ENCODE results near the gene SAP30L.

Gene SAP30L

GRCh38 chr5:154467655-154468354 lies 22.0 kb downstream of the SAP30L start:
- FAIRE-seq (peak; percentile 94), DNase-seq (ENCODE audit: insufficient read length, low spot score) (peak; percentile 82)
- TF ChIP-seq POU2F2 (IDR thresholded peaks at IDR 0.05; ENCODE audit: low read depth, low read length): no peak
- TF ChIP-seq PAX5 (IDR thresholded peaks at IDR 0.05; ENCODE audit: insufficient read depth, low read length, severe bottlenecking): no peak
- no peak for TF ChIP-seq TAF1 (IDR thresholded peaks at IDR 0.05; ENCODE audit: low read depth, low read length)
- no peak for TF ChIP-seq POLR2A (IDR thresholded peaks at IDR 0.05; ENCODE audit: low read depth, low read length)
- no peak for TF ChIP-seq POLR2AphosphoS5 (IDR thresholded peaks at IDR 0.05; ENCODE audit: low read depth, low read length)
- TF ChIP-seq SPI1 (IDR thresholded peaks at IDR 0.05; ENCODE audit: low read depth, low read length): no peak

DNA sequence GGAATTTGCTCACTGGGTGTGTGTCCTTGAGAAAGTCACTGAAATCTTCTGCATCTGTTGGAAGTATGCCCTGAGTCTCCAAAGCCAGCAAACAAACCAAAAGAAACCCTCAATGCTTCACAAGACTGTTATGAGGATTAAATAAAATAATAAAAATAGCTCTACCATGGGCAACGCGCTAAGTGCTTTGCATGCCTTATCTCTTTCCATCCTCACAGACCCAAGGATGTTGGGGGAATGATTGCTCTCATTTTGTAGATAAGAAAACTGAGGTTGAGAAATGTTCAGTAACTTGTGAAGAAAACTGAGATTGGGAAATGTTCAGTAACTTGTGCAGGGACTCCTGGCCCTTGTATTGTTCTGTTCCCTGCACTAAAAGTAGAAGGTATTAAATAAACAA lies 24.3 kb downstream of the SAP30L start:
- FAIRE-seq: no peak
- TF ChIP-seq SPI1 (IDR thresholded peaks at IDR 0.05; ENCODE audit: low read depth, low read length): no peak
- no peak for TF ChIP-seq POLR2A (IDR thresholded peaks at IDR 0.05; ENCODE audit: low read depth, low read length)
- TF ChIP-seq TAF1 (IDR thresholded peaks at IDR 0.05; ENCODE audit: low read depth, low read length): no peak
- no peak for TF ChIP-seq POU2F2 (IDR thresholded peaks at IDR 0.05; ENCODE audit: low read depth, low read length)
- no peak for TF ChIP-seq PAX5 (IDR thresholded peaks at IDR 0.05; ENCODE audit: insufficient read depth, low read length, severe bottlenecking)
- TF ChIP-seq POLR2AphosphoS5 (IDR thresholded peaks at IDR 0.05; ENCODE audit: low read depth, low read length): no peak

GRCh38 chr5:154470947-154471870 lies 25.4 kb downstream of the SAP30L start:
- peak; percentile 65 for FAIRE-seq
- DNase-seq (ENCODE audit: insufficient read length, low spot score): no peak
- TF ChIP-seq POLR2AphosphoS5 (IDR thresholded peaks at IDR 0.05; ENCODE audit: low read depth, low read length) (no peak), PAX5 (IDR thresholded peaks at IDR 0.05; ENCODE audit: insufficient read depth, low read length, severe bottlenecking) (no peak), SPI1 (IDR thresholded peaks at IDR 0.05; ENCODE audit: low read depth, low read length) (no peak), POU2F2 (IDR thresholded peaks at IDR 0.05; ENCODE audit: low read depth, low read length) (no peak), POLR2A (IDR thresholded peaks at IDR 0.05; ENCODE audit: low read depth, low read length) (no peak), TAF1 (IDR thresholded peaks at IDR 0.05; ENCODE audit: low read depth, low read length) (no peak)

More for the DNA sequence above, 24.3 kb downstream of the SAP30L start:
- DNase-seq (ENCODE audit: insufficient read length, low spot score): no peak

- no peak for FAIRE-seq
- DNase-seq (ENCODE audit: insufficient read length, low spot score): no peak
- no peak for TF ChIP-seq POLR2A (IDR thresholded peaks at IDR 0.05; ENCODE audit: low read depth, low read length)
- TF ChIP-seq POU2F2 (IDR thresholded peaks at IDR 0.05; ENCODE audit: low read depth, low read length): no peak
- TF ChIP-seq POLR2AphosphoS5 (IDR thresholded peaks at IDR 0.05; ENCODE audit: low read depth, low read length): no peak
- TF ChIP-seq PAX5 (IDR thresholded peaks at IDR 0.05; ENCODE audit: insufficient read depth, low read length, severe bottlenecking): no peak
- no peak for TF ChIP-seq SPI1 (IDR thresholded peaks at IDR 0.05; ENCODE audit: low read depth, low read length)
- TF ChIP-seq TAF1 (IDR thresholded peaks at IDR 0.05; ENCODE audit: low read depth, low read length): no peak
These were observed 27.2 kb downstream of the SAP30L start for GRCh38 chr5:154472871-154473580.

- TF ChIP-seq POLR2A (IDR thresholded peaks at IDR 0.05; ENCODE audit: low read depth, low read length): no peak
- no peak for TF ChIP-seq PAX5 (IDR thresholded peaks at IDR 0.05; ENCODE audit: insufficient read depth, low read length, severe bottlenecking)
- TF ChIP-seq POU2F2 (IDR thresholded peaks at IDR 0.05; ENCODE audit: low read depth, low read length): no peak
- TF ChIP-seq TAF1 (IDR thresholded peaks at IDR 0.05; ENCODE audit: low read depth, low read length): no peak
- TF ChIP-seq POLR2AphosphoS5 (IDR thresholded peaks at IDR 0.05; ENCODE audit: low read depth, low read length): no peak
- TF ChIP-seq SPI1 (IDR thresholded peaks at IDR 0.05; ENCODE audit: low read depth, low read length): no peak
- no peak for DNase-seq (ENCODE audit: insufficient read length, low spot score)
- FAIRE-seq: peak; percentile 20
These were observed 27.9 kb downstream of the SAP30L start for GRCh38 chr5:154473581-154474283.

GRCh38 chr5:154474396-154475334 lies 28.9 kb downstream of the SAP30L start:
- TF ChIP-seq TAF1 (IDR thresholded peaks at IDR 0.05; ENCODE audit: low read depth, low read length) (no peak), SPI1 (IDR thresholded peaks at IDR 0.05; ENCODE audit: low read depth, low read length) (no peak), POLR2A (IDR thresholded peaks at IDR 0.05; ENCODE audit: low read depth, low read length) (no peak), POU2F2 (IDR thresholded peaks at IDR 0.05; ENCODE audit: low read depth, low read length) (no peak), PAX5 (IDR thresholded peaks at IDR 0.05; ENCODE audit: insufficient read depth, low read length, severe bottlenecking) (no peak), POLR2AphosphoS5 (IDR thresholded peaks at IDR 0.05; ENCODE audit: low read depth, low read length) (no peak)
- DNase-seq (ENCODE audit: insufficient read length, low spot score) (no peak), FAIRE-seq (no peak)

DNA sequence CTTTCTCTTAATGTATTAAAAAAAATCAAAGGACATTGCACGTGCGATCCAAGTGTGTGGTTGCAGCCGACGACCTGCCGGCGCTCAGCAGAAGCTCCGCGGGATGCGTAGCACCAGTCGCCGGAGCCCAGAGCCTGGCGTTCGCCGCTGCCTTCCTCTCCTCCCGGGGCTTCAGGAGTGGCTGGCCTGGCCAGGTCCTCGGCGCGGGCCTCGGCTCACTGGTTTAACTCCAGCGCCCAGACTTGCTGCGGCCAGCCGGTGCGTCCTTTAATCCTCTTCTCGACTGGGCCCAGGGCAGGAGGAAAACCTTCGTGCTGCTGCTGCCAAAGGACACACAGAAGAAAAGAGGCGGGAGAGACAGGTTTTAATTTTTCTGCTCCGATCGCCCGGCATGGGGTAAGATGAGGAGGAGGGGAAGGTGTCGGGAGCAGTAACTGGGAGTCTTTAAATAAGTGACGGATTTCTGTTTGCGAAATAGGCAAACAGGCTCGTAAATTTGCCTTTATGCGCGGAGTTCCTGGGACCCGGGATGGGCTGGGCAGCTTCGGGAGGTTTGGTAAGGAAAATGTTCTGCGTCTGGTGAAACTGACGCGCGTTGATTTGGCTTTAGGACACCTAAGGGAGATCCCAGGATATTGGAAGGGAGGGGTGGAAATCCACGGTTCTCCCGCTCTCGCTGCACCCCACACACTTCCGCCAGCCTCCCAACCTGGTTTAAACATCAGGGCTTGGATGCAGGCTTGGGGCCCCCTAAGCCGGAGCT lies 30.0 kb downstream of the SAP30L start:
- no peak for FAIRE-seq

More for the DNA sequence above, 30.0 kb downstream of the SAP30L start:
- no peak for DNase-seq (ENCODE audit: insufficient read length, low spot score)
- TF ChIP-seq POLR2A (IDR thresholded peaks at IDR 0.05; ENCODE audit: low read depth, low read length) (no peak), POLR2AphosphoS5 (IDR thresholded peaks at IDR 0.05; ENCODE audit: low read depth, low read length) (no peak), SPI1 (IDR thresholded peaks at IDR 0.05; ENCODE audit: low read depth, low read length) (no peak), POU2F2 (IDR thresholded peaks at IDR 0.05; ENCODE audit: low read depth, low read length) (no peak), TAF1 (IDR thresholded peaks at IDR 0.05; ENCODE audit: low read depth, low read length) (no peak), PAX5 (IDR thresholded peaks at IDR 0.05; ENCODE audit: insufficient read depth, low read length, severe bottlenecking) (no peak)

Measured in GM12891 (cell line).